CD4-positive, alpha-beta T cell (primary cell): Measurements from ENCODE around the gene FOXC2. TPM values are rescaled to one million over a fixed set of nuclear protein-coding genes. Genes with fewer than 3 reads are reported as not detected.

Experiments used
- ATAC-seq: fragments of 200-7000 bp; cut with Tn5 transposase; one replicate; pipeline ENCODE4 v1.10.0; 2022; ENCODE audit warnings: mild to moderate bottlenecking; ENCODE audit not compliant: poor library complexity
- CTCF ChIA-PET: fragments of 350-600 bp; sonication (Branson Sonifier 250); formaldehyde crosslinking; loops from one replicate; lab custom pipeline; 2021; ENCODE audit warnings: antibody characterized with exemption, inconsistent platforms; lab: Charles Lee
- POLR2A ChIA-PET: fragments of 350-600 bp; sonication (Branson Sonifier 250); formaldehyde crosslinking; loops from one replicate; lab custom pipeline; 2021; ENCODE audit warnings: antibody characterized with exemption, inconsistent platforms; lab: Charles Lee
- DNase-seq, 14 experiments: peaks; one replicate each; pipeline ENCODE4 v3.0.0-alpha.2; 2013 to 2020; ENCODE audit warnings: mixed read lengths in 2 of 14
- H3K27ac ChIP-seq, 2 donors: one replicate each; pipeline versions ENCODE4 v1.5.1 to v1.7.0; 2013; ENCODE audit warnings: low read length in 2 of 2, low read depth in 1 of 2, mild to moderate bottlenecking in 1 of 2
- H3K27me3 ChIP-seq, 2 experiments: 1 replicate in 1 of 2; 2 replicates in 1 of 2; pipeline versions ENCODE4 v1.6.1 to v1.7.0; 2013; ENCODE audit warnings: low read length in 2 of 2, control low read depth in 1 of 2, mild to moderate bottlenecking in 1 of 2, moderate library complexity in 1 of 2; ENCODE audit not compliant: insufficient read depth in 2 of 2, control insufficient read depth in 1 of 2
- H3K36me3 ChIP-seq: one replicate; pipeline ENCODE4 v1.6.1; 2013; ENCODE audit warnings: low read length, control low read depth; ENCODE audit not compliant: insufficient read depth
- H3K4me1 ChIP-seq: one replicate; pipeline ENCODE4 v1.6.1; 2013; ENCODE audit warnings: low read length, control low read depth; ENCODE audit not compliant: insufficient read depth
- H3K4me3 ChIP-seq: one replicate; pipeline ENCODE4 v1.5.1; 2013; ENCODE audit warnings: mild to moderate bottlenecking, low read length, moderate library complexity
- H3K9me3 ChIP-seq, 2 experiments: 1 replicate in 1 of 2; 2 replicates in 1 of 2; pipeline versions ENCODE4 v1.6.1 to v1.7.0; 2013; ENCODE audit warnings: low read length in 2 of 2, mild to moderate bottlenecking in 2 of 2, control low read depth in 1 of 2, moderate library complexity in 1 of 2; ENCODE audit not compliant: control insufficient read depth in 1 of 2, insufficient read depth in 1 of 2
- H3K27ac Mint-ChIP-seq: one replicate; pipeline ENCODE4 v1.8.0; 2020; ENCODE audit warnings: mixed read lengths
- H3K27me3 Mint-ChIP-seq: one replicate; pipeline ENCODE4 v1.8.0; 2021; ENCODE audit warnings: mixed read lengths
- H3K36me3 Mint-ChIP-seq: one replicate; pipeline ENCODE4 v1.8.0; 2021; ENCODE audit warnings: low read depth, mixed read lengths
- H3K4me1 Mint-ChIP-seq: one replicate; pipeline ENCODE4 v1.8.0; 2021; ENCODE audit warnings: low read depth, mixed read lengths
- H3K4me3 Mint-ChIP-seq: one replicate; pipeline ENCODE4 v1.8.0; 2020; ENCODE audit warnings: mild to moderate bottlenecking, mixed read lengths
- H3K9me3 Mint-ChIP-seq: one replicate; pipeline ENCODE4 v1.8.0; 2020; ENCODE audit warnings: mixed read lengths
- CTCF ChIP-seq: fragments of 200-600 bp; IDR thresholded peaks from one replicate; pipeline ENCODE4 v1.8.0; 2022; ENCODE audit warnings: antibody characterized with exemption, mild to moderate bottlenecking
- intact Hi-C, 2 experiments: fragments of 100-400 bp; cut with DNase I in 1 of 2; cut with micrococcal nuclease in 1 of 2; formaldehyde crosslinking; loops; one replicate each; pipeline versions ENCODE4 v1.15.1 to v1.9.0; 2023 to 2025; cut with DNase I, micrococcal nuclease
- total RNA-seq, 174 experiments: library from RNA in 2 of 174; stranded (reverse) in 2 of 174; gene quantifications; one replicate each; pipeline ENCODE4 v1.2.3 and lab custom pipeline; 2021 to 2026

Gene FOXC2
- total RNA-seq, 2 experiments from 2014 or later = 0.11 to 0.19 TPM

GRCh38 chr16:86573215-86573614 is 6.6 kb downstream of the FOXC2 start:
- peaks cover 68 to 78% of the 10 kb centered on the region in 2 experiments for H3K27me3 ChIP-seq
- peaks cover 13% of the 10 kb centered on the region for H3K4me1 ChIP-seq
- TF ChIP-seq CTCF = no peak
- ChIA-PET POLR2A (no interaction called here), CTCF (no interaction called here)
- H3K27ac Mint-ChIP-seq = no peak overlapping the region
- no peak overlapping the region for H3K4me3 ChIP-seq
- no peaks in the 10 kb centered on the region for H3K36me3 Mint-ChIP-seq
- H3K4me3 Mint-ChIP-seq = no peak overlapping the region
- no peak overlapping the region for H3K27ac ChIP-seq
- intact Hi-C loops = no loop called here
- peaks cover 0 to 6% of the 10 kb centered on the region in 2 experiments for H3K9me3 ChIP-seq
- H3K9me3 Mint-ChIP-seq = no peaks in the 10 kb centered on the region
- ATAC-seq (no peak), DNase-seq (no peak)
- no peaks in the 10 kb centered on the region for H3K36me3 ChIP-seq
- peaks cover 8% of the 10 kb centered on the region for H3K4me1 Mint-ChIP-seq
- peaks cover 90% of the 10 kb centered on the region for H3K27me3 Mint-ChIP-seq

GRCh38 chr16:86573646-86574508 is 7.2 kb downstream of the FOXC2 start:
- H3K4me1 Mint-ChIP-seq = peaks cover 8% of the 10 kb centered on the region
- H3K27ac ChIP-seq = no peak overlapping the region
- no peak for DNase-seq
- no peak overlapping the region for H3K4me3 ChIP-seq
- no peak overlapping the region for H3K4me3 Mint-ChIP-seq
- H3K27me3 Mint-ChIP-seq = peaks cover 92% of the 10 kb centered on the region
- no peak overlapping the region for H3K27ac Mint-ChIP-seq
- H3K9me3 ChIP-seq = peaks cover 0 to 6% of the 10 kb centered on the region in 2 experiments
- TF ChIP-seq CTCF = no peak
- H3K36me3 ChIP-seq = no peaks in the 10 kb centered on the region
- peaks cover 13% of the 10 kb centered on the region for H3K4me1 ChIP-seq
- ChIA-PET POLR2A (no interaction called here), CTCF (no interaction called here)
- peaks cover 69 to 80% of the 10 kb centered on the region in 2 experiments for H3K27me3 ChIP-seq
- no peaks in the 10 kb centered on the region for H3K9me3 Mint-ChIP-seq
- no peaks in the 10 kb centered on the region for H3K36me3 Mint-ChIP-seq
- intact Hi-C loops = no loop called here
- no peak for ATAC-seq

GRCh38 chr16:86574646-86575045 is 8.0 kb downstream of the FOXC2 start:
- H3K4me1 Mint-ChIP-seq = peaks cover 8% of the 10 kb centered on the region

More at GRCh38 chr16:86574646-86575045, 8.0 kb downstream of the FOXC2 start:
- no peaks in the 10 kb centered on the region for H3K36me3 Mint-ChIP-seq
- ChIA-PET CTCF (no interaction called here), POLR2A (no interaction called here)
- ATAC-seq (no peak), DNase-seq (no peak)
- intact Hi-C loops = no loop called here
- H3K27me3 ChIP-seq = peaks cover 71 to 79% of the 10 kb centered on the region in 2 experiments
- H3K36me3 ChIP-seq = no peaks in the 10 kb centered on the region
- H3K9me3 ChIP-seq = peaks cover 0 to 6% of the 10 kb centered on the region in 2 experiments
- H3K9me3 Mint-ChIP-seq = no peaks in the 10 kb centered on the region
- H3K27ac ChIP-seq = no peak overlapping the region
- H3K27me3 Mint-ChIP-seq = peaks cover 87% of the 10 kb centered on the region
- peaks cover 13% of the 10 kb centered on the region for H3K4me1 ChIP-seq
- TF ChIP-seq CTCF = no peak
- no peak overlapping the region for H3K4me3 Mint-ChIP-seq
- H3K27ac Mint-ChIP-seq = no peak overlapping the region
- no peak overlapping the region for H3K4me3 ChIP-seq
